GM10266 (cell line): Measurements from ENCODE around the gene SVOPL.

ENCODE experiments used
- DNase-seq: peaks from one replicate; pipeline ENCODE4 v3.0.0; 2012; ENCODE audit errors: extremely low spot score
- CTCF ChIP-seq: IDR thresholded peaks from 2 replicates; pipeline ENCODE4 v1.5.1; 2012; ENCODE audit warnings: mild to moderate bottlenecking, low read depth; ENCODE audit not compliant: control insufficient read depth, insufficient read depth; ENCODE audit errors: missing control alignments

Gene SVOPL

GRCh38 chr7:138632826-138633602, 68.1 kb downstream of the SVOPL start:
- DNase-seq = no peak
- TF ChIP-seq CTCF = no peak

GRCh38 chr7:138632384-138632783, 68.8 kb downstream of the SVOPL start:
- no peak for DNase-seq
- TF ChIP-seq CTCF = no peak

DNA sequence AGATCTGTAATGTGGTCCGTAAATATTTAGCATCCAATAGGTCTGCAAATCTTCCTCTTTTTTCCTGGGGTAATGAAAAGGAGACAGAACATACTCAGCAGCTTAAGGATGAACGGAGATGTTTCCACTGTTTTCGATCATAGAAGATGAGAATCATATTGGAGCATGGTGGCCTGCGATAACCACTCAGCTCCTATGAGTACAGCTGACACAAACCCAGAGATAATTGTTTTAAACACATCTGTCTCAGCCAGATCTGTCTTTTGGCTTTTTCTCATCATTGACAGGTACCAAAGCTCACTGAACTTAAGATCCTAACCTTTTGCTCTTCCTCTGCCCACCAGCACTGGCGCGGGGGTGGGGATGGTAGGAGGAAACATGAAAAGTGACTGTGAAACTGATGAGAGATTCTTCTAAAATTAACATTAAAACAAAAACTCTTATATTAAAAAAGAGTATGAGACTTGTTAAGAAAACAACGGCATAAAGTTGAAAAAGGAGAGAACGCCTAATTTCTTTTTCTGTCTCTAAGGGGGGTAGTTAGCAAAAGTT, 71.0 kb downstream of the SVOPL start:
- TF ChIP-seq CTCF = no peak
- DNase-seq = no peak

- TF ChIP-seq CTCF = no peak
- no peak for DNase-seq
These were observed 73.8 kb downstream of the SVOPL start for GRCh38 chr7:138627361-138627760.

DNA sequence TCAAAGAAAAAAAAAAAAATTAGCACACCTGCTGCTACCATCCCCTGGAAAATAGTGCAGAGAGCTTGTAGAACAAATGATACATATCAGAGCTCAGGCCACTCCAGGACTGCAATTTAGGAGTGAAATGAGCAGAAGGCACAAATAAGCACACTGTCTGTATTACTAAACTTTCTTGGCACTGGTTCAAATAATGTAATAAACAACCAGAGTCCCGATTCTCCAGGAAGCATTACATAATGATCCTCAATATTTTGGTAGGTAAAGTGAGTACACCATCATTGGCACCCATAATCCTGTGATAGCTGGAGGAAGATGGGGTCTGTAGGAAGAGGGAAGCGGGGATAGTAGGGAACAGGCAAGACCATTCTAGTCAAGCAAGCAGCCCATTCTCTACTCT, 74.3 kb downstream of the SVOPL start:
- no peak for TF ChIP-seq CTCF
- no peak for DNase-seq

DNA sequence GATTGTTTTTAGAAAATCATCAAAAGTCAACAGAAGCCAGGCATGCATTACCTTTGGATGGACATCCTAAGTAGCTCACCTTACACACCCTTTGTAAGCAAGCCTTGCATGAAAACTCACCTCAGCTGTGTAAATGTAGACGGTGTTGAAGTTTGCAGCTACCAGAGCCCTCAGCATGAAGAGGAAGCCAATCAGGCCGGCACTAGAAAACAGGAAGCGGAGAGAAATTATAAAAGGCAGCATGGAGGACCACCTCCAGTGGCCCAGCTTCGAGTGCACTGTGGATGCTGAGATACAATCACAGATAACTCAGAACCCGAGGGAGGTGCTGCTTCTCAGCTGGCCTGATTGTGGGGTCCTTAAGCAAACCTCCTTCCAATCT, 75.3 kb downstream of the SVOPL start:
- no peak for DNase-seq
- TF ChIP-seq CTCF = no peak

DNA sequence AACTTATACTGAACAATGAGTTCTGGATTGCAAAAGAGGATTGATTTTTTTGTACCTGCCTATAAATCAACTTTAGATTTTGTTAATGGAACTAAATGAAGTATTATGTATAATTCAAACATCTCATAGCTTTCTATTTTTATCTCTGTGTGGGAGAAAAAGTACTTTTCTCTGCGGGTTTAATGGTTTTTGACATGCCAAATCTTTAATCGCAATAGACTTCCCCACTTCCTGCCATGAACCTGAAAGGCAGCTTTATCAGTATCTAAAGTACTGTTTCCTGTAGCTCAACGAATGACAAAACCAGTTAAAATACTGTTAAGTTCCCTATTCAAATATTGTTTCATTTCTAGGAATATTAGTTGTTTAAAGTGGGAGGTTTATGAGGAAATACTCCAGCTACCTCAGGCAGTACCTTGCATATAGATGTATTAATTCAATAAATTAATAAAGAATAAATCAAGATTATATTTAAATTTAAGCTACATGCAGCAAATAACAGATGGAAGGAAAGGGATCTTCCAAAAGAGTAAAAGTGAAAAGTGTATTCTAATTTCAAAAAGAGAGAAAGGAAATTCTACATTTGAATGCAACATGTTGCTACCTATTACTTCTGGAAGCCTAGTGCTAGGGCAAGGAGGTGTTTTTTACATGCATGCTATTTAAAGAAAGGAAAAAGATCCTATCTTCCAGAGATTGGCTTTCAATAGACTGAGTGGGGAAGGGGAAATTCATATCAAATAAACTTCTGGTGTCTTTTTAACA, 75.9 kb downstream of the SVOPL start:
- DNase-seq = no peak
- no peak for TF ChIP-seq CTCF
